ENCODE measurements around the gene BIRC2. TPM values are rescaled to one million over a fixed set of nuclear protein-coding genes. Genes with fewer than 3 reads are reported as not detected.

The BIRC2 gene
- polyA plus RNA-seq, 1 donor (not counting 4 experiments of a cell fraction or from before 2014, with no cell fraction given) = 53.8 TPM

DNA sequence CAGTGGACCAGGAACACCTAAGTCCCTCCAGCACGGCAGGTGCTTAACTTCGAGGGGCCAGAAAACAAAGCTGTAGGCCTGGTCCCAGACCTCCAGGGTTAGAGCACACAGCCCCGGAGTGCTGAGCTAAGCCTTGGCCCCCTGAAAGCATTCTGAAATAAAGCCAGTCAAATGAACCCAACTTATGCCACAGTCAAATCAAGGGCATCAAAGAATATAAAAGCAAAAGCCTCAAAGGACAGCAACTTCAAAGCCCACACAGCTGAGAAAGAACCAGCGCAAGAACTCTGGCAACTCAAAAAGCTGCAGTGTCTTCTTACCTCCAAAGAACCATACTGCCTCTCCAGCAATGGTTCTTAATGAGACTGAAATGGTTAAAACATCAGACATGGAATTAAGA lies 66.5 kb downstream of the BIRC2 start:
- Histone ChIP-seq H3K36me3 (ENCODE audit: control insufficient read depth in 2 of 2, extremely low read depth in 1 of 2, insufficient read depth in 2 of 2, low read length in 2 of 2) (peaks cover 0 to 3% of the 10 kb centered on the region in 2 experiments), H4K20me1 (ENCODE audit: control insufficient read depth, extremely low read depth, insufficient read depth, low read length) (no peaks in the 10 kb centered on the region), H3K27me3 (ENCODE audit: control insufficient read depth, extremely low read depth, insufficient read depth, low read length) (no peaks in the 10 kb centered on the region), H3K9me3 (ENCODE audit: control insufficient read depth, low read depth, low read length) (no peaks in the 10 kb centered on the region), H2AFZ (ENCODE audit: control insufficient read depth, low read length) (no peak overlapping the region), H3K4me2 (ENCODE audit: control insufficient read depth, extremely low read depth, insufficient read depth, low read depth, low read length) (no peak overlapping the region), H3K27ac (ENCODE audit: control insufficient read depth, insufficient read depth, low read length) (no peak overlapping the region), H3K9me1 (ENCODE audit: control insufficient read depth, extremely low read depth, insufficient read depth, low read length) (no peaks in the 10 kb centered on the region), H3K79me2 (ENCODE audit: control insufficient read depth, insufficient read depth, low read length) (peaks cover 76% of the 10 kb centered on the region), H3K9ac (ENCODE audit: control insufficient read depth, extremely low read depth, insufficient read depth, low read length) (no peak overlapping the region), H3K4me3 (ENCODE audit: control insufficient read depth in 2 of 3, extremely low read depth in 1 of 3, insufficient read depth in 2 of 3, low read depth in 1 of 3, low read length in 3 of 3) (no peak overlapping the region), H3K4me1 (ENCODE audit: control insufficient read depth, extremely low read depth, insufficient read depth, low read length) (no peaks in the 10 kb centered on the region)
- FAIRE-seq (no peak), DNase-seq (ENCODE audit: low read depth, low spot score) (no peak)
- no peak for TF ChIP-seq EZH2 (IDR thresholded peaks at IDR 0.05; ENCODE audit: low read length)
- dilution Hi-C loops (cut with MboI; ENCODE audit: extremely low pct_ligation_motif_present, low sequenced_read_pairs) = no loop called here

DNA sequence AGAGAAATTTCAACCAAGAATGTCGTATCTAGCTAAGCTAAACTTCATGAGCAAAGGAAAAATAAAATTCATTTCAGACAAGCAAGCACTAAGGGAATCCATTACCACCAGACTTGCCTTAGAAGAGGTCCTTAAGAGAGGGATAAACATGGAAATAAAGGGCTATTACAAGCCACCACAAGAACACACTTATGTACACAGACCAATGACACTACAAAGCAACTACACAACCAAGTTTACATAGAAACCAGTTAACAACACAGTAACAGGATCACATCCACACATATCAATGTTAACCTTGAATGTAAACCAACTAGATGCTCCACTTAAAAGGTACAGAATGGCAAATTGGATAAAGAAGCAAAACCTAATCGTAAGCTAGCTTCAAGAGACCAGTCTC lies 67.5 kb downstream of the BIRC2 start:
- no peak overlapping the region for H3K4me2 ChIP-seq (ENCODE audit: control insufficient read depth, extremely low read depth, insufficient read depth, low read depth, low read length)
- no peak overlapping the region for H3K4me3 ChIP-seq (ENCODE audit: control insufficient read depth in 2 of 3, extremely low read depth in 1 of 3, insufficient read depth in 2 of 3, low read depth in 1 of 3, low read length in 3 of 3)
- TF ChIP-seq, protein P1, sequence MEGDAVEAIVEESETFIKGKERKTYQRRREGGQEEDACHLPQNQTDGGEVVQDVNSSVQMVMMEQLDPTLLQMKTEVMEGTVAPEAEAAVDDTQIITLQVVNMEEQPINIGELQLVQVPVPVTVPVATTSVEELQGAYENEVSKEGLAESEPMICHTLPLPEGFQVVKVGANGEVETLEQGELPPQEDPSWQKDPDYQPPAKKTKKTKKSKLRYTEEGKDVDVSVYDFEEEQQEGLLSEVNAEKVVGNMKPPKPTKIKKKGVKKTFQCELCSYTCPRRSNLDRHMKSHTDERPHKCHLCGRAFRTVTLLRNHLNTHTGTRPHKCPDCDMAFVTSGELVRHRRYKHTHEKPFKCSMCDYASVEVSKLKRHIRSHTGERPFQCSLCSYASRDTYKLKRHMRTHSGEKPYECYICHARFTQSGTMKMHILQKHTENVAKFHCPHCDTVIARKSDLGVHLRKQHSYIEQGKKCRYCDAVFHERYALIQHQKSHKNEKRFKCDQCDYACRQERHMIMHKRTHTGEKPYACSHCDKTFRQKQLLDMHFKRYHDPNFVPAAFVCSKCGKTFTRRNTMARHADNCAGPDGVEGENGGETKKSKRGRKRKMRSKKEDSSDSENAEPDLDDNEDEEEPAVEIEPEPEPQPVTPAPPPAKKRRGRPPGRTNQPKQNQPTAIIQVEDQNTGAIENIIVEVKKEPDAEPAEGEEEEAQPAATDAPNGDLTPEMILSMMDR (optimal IDR thresholded peaks at IDR 0.05 in 1 of 3, IDR thresholded peaks at IDR 0.05 in 1 of 3, conservative IDR thresholded peaks at IDR 0.05 in 1 of 3; ENCODE audit: extremely low read depth in 1 of 3, insufficient read depth in 2 of 3, low read length in 3 of 3) = no peak
- TF ChIP-seq EZH2 (IDR thresholded peaks at IDR 0.05; ENCODE audit: low read length) = no peak
- H3K9ac ChIP-seq (ENCODE audit: control insufficient read depth, extremely low read depth, insufficient read depth, low read length) = no peak overlapping the region
- H3K79me2 ChIP-seq (ENCODE audit: control insufficient read depth, insufficient read depth, low read length) = peaks cover 78% of the 10 kb centered on the region
- H3K27me3 ChIP-seq (ENCODE audit: control insufficient read depth, extremely low read depth, insufficient read depth, low read length) = no peaks in the 10 kb centered on the region
- DNase-seq (ENCODE audit: low read depth, low spot score) (no peak), FAIRE-seq (no peak)
- no peaks in the 10 kb centered on the region for H3K9me1 ChIP-seq (ENCODE audit: control insufficient read depth, extremely low read depth, insufficient read depth, low read length)
- no peaks in the 10 kb centered on the region for H4K20me1 ChIP-seq (ENCODE audit: control insufficient read depth, extremely low read depth, insufficient read depth, low read length)
- H3K27ac ChIP-seq (ENCODE audit: control insufficient read depth, insufficient read depth, low read length) = no peak overlapping the region
- dilution Hi-C loops (cut with MboI; ENCODE audit: extremely low pct_ligation_motif_present, low sequenced_read_pairs) = no loop called here
- H3K36me3 ChIP-seq (ENCODE audit: control insufficient read depth in 2 of 2, extremely low read depth in 1 of 2, insufficient read depth in 2 of 2, low read length in 2 of 2) = peaks cover 0 to 3% of the 10 kb centered on the region in 2 experiments
- peaks cover 5% of the 10 kb centered on the region for H3K4me1 ChIP-seq (ENCODE audit: control insufficient read depth, extremely low read depth, insufficient read depth, low read length)
- no peak overlapping the region for H2AFZ ChIP-seq (ENCODE audit: control insufficient read depth, low read length)
- H3K9me3 ChIP-seq (ENCODE audit: control insufficient read depth, low read depth, low read length) = no peaks in the 10 kb centered on the region

DNA sequence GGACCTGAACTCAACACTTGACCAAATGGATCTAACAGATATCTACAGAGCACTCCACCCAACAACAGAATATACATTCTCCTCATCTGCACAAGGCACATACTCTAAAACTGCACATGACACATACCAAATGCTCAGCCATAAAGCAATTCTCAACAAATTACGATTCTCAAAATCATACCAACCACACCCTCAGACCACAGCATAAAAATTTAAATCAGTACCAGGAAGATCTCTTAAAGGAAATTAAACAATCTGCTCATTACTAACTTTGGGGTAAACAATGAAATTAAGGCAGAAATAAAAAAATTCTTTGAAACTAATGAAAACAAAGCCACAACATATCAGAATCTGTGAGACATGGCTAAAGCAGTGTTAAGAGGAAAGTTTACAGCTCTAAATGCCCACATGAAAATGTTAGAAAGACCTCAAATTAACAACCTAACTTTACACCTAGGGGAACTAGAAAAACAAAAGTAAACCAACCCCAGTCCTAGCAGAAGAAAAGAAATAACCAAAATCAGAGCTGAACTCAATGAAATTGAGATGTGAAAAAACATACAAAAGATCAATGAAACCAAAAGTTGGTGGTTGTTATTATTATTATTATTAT lies 68.4 kb downstream of the BIRC2 start:
- FAIRE-seq (no peak), DNase-seq (ENCODE audit: low read depth, low spot score) (no peak)
- Histone ChIP-seq H3K9me3 (ENCODE audit: control insufficient read depth, low read depth, low read length) (no peaks in the 10 kb centered on the region), H2AFZ (ENCODE audit: control insufficient read depth, low read length) (no peak overlapping the region), H3K4me2 (ENCODE audit: control insufficient read depth, extremely low read depth, insufficient read depth, low read depth, low read length) (no peak overlapping the region), H3K4me1 (ENCODE audit: control insufficient read depth, extremely low read depth, insufficient read depth, low read length) (peaks cover 12% of the 10 kb centered on the region), H3K27ac (ENCODE audit: control insufficient read depth, insufficient read depth, low read length) (no peak overlapping the region), H3K9ac (ENCODE audit: control insufficient read depth, extremely low read depth, insufficient read depth, low read length) (no peak overlapping the region), H3K36me3 (ENCODE audit: control insufficient read depth in 2 of 2, extremely low read depth in 1 of 2, insufficient read depth in 2 of 2, low read length in 2 of 2) (peaks cover 0 to 2% of the 10 kb centered on the region in 2 experiments), H3K4me3 (ENCODE audit: control insufficient read depth in 2 of 3, extremely low read depth in 1 of 3, insufficient read depth in 2 of 3, low read depth in 1 of 3, low read length in 3 of 3) (no peak overlapping the region), H4K20me1 (ENCODE audit: control insufficient read depth, extremely low read depth, insufficient read depth, low read length) (no peaks in the 10 kb centered on the region), H3K79me2 (ENCODE audit: control insufficient read depth, insufficient read depth, low read length) (peaks cover 82% of the 10 kb centered on the region), H3K9me1 (ENCODE audit: control insufficient read depth, extremely low read depth, insufficient read depth, low read length) (peaks cover 3% of the 10 kb centered on the region), H3K27me3 (ENCODE audit: control insufficient read depth, extremely low read depth, insufficient read depth, low read length) (no peaks in the 10 kb centered on the region)
- dilution Hi-C loops (cut with MboI; ENCODE audit: extremely low pct_ligation_motif_present, low sequenced_read_pairs) = no loop called here
- TF ChIP-seq EZH2 (IDR thresholded peaks at IDR 0.05; ENCODE audit: low read length) = no peak
- TF ChIP-seq, protein P1 (optimal IDR thresholded peaks at IDR 0.05 in 1 of 3, IDR thresholded peaks at IDR 0.05 in 1 of 3, conservative IDR thresholded peaks at IDR 0.05 in 1 of 3; ENCODE audit: extremely low read depth in 1 of 3, insufficient read depth in 2 of 3, low read length in 3 of 3) = no peak
